ENCODE results near the gene SLC12A5.

Gene SLC12A5

DNA sequence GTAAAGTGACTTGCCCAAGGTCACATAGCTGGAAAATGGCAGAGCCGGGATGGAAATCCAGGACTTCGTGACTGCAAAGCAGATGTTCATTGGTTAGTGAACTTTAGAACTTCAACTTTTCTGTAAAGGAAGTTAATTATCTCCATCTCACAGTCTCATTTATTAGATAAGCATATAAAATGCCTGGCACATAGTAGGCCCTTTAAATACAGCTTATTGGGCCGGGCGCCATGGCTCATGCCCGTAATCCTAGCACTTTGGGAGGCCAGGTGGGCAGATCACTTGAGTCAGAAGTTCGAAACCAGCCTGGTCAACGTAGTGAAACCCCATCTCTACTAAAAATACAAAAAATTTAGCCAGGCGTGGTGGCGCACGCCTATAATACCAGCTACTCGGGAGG is 22.1 kb upstream of the SLC12A5 start:
- no peak for DNase-seq

DNA sequence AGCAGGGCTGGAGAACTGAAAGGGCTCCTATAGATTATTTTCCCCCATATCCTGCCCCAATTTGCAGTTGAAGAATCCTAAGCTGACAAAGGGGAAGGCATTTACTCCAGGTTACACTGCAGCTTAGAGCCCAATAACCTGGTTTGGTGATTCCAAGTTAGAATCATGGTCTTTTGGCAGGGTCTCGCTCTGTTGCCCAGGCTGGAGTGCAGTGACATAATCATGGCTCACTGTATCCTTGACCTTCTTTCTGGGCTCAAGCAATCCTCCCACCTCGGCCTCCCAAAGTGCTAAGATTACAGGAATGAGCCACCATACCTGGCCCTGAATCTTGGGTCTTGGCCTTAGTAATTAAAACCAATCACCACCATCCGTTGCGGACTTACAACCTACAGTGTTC is 21.3 kb upstream of the SLC12A5 start:
- DNase-seq: no peak

GRCh38 chr20:46009816-46010215 is 19.2 kb upstream of the SLC12A5 start:
- no peak for DNase-seq

DNA sequence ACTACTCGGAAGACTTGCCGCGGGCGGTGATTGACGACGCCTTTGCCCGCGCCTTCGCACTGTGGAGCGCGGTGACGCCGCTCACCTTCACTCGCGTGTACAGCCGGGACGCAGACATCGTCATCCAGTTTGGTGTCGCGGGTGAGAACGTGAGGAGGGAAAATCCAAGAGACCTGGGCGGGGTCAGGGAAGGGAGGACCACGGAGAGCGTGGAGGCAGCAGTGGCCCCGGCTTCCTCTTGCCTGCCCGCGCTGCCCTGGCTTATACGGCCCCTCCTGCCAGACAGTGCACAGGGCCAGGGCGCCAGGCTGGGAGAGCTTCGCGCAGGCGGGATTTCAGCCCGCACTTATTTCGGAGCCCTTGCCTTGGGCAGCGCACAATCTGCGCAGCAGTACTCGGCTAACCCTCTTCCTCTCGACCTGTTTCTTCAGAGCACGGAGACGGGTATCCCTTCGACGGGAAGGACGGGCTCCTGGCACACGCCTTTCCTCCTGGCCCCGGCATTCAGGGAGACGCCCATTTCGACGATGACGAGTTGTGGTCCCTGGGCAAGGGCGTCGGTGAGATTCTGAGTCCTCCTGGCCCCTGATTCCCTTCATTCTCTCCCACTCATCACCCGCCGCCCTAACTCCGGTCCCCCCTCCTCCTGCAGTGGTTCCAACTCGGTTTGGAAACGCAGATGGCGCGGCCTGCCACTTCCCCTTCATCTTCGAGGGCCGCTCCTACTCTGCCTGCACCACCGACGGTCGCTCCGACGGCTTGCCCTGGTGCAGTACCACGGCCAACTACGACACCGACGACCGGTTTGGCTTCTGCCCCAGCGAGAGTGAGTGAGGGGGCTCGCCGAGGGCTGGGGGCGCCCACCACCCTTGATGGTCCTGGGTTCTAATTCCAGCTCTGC is 18.3 kb upstream of the SLC12A5 start:
- no peak for DNase-seq

DNA sequence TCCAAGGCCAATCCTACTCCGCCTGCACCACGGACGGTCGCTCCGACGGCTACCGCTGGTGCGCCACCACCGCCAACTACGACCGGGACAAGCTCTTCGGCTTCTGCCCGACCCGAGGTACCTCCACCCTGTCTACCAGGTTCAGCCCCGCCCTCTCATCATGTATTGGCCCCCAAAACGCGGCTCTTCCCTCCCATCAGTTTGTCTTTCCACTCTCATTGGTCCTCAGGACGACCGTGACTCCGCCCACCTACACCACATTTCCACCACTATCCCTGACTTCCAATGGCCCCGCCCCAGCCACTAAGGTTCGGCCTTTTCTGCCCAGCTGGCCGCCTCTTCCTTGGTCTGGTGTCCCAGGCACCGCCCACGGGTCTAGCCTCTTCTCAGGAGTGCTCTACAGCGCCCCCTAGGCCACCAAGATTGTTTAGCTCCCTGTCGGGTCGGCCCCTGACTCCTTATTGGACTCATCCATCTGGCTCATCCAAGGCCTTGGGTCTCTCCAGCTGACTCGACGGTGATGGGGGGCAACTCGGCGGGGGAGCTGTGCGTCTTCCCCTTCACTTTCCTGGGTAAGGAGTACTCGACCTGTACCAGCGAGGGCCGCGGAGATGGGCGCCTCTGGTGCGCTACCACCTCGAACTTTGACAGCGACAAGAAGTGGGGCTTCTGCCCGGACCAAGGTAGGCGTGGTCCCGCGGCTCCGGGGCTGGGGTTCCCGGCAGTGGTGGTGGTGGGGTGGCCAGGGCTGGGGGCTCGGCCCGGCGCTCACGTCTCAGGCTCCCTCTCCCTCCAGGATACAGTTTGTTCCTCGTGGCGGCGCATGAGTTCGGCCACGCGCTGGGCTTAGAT is 17.2 kb upstream of the SLC12A5 start:
- no peak for DNase-seq

DNA sequence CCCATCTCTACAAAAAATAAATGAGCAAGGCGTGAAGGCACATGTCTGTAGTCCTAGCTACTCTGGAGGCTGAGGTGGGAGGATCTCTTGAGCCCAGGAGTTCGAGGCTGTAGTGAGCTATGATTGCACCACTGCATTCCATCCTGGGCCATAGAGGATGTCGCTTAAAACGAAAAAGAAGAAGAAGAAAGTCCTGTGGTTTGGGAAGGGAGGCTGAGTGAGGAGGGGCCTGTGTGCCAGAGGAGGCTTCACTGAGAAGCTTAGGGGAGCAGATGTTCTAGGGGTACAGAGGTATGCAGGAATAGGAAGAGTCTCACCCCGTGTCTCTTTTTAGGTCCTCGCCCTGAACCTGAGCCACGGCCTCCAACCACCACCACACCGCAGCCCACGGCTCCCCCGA is 16.1 kb upstream of the SLC12A5 start:
- no peak for DNase-seq

DNA sequence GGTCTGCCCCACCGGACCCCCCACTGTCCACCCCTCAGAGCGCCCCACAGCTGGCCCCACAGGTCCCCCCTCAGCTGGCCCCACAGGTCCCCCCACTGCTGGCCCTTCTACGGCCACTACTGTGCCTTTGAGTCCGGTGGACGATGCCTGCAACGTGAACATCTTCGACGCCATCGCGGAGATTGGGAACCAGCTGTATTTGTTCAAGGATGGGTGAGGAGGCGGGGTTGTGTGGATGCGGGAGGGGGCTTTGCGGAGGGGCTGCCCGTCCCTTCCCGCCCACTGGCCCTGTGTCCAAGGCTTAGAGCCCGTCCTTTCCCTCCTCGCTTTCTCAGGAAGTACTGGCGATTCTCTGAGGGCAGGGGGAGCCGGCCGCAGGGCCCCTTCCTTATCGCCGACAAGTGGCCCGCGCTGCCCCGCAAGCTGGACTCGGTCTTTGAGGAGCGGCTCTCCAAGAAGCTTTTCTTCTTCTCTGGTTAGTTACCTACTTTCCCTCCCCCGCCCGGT is 15.6 kb upstream of the SLC12A5 start:
- no peak for DNase-seq

DNA sequence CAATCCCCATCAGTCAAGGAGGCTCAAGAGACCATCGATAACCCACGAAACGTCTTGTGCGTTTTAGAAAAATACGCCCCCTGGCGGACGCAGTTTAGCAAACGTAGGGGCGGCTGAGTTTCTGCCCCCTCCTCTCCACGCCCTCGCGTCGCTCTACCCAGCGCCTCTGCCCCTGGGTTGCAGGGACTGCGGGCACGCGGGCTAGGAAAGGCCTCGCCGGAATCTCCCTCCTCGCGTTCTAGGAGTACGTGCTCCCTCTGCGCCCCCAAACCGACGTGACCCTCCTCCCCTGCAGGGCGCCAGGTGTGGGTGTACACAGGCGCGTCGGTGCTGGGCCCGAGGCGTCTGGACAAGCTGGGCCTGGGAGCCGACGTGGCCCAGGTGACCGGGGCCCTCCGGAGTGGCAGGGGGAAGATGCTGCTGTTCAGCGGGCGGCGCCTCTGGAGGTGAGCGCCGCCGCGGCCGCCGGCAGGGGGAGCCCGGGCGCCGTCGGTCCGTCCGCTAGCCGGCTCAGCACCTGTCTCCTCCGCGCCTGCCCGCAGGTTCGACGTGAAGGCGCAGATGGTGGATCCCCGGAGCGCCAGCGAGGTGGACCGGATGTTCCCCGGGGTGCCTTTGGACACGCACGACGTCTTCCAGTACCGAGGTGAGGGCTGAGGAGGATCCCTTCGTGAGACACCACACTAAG is 15.0 kb upstream of the SLC12A5 start:
- peak; percentile 40 for DNase-seq

DNA sequence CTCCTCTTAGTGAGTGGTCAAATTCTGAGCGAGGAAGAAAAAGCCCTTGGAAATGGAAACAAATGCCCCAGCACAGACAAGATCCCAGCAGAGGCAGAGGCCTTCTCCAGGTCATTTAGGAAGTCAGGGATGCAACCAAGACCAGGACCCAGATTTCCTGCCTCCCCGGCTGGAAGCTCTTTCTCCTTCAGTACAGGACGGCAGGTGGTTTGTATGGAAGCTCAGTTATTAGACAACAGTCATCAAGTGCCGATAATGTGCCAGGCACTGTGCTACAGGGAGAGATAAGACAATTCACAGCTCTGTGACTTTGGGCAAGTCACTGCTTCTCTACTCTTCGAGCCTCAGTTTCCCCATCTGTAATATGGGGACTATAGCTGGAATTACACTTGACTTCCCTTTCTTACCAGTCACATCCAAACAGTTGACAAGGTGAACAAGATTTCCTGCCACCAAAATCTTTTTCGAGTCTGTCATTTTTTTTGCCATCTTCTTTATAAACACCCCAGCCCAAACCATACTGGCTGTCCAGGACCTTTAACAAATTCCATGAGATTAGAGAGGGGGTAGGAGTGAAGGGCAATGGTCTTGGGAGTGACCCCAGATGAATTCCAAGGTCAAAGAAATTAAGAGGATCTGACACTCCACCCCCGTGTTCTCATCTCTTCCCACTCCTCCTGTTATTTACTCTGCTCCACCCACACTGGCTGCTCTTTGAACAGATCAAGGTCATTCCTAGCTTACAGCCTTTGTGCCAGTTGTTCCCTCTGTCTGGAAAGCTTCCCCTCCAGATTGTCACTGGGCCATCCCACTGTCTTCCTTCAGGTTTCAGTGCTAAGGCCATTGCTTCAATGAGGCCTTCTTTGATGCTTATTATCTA is 14.3 kb upstream of the SLC12A5 start:
- DNase-seq: no peak

DNA sequence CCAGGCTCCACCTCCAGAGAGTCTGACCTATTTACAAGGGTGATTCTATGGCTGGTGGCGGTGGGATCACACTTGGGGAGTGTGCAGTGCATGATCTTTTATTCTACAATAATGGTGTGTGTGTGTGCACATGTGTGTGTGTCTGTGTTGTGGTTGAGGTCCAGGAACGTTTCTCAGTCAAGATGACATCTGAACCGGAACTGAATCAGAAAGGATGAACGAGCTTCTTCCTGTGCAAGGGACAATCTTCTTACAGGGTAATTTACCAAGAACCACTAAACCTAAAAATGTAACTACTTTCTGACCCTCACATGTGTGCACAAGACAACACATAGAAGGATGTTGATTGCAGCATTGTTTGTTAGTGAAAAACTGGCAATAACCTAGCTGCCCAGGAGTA is 11.7 kb upstream of the SLC12A5 start:
- no peak for DNase-seq

GRCh38 chr20:46018112-46018511 is 10.9 kb upstream of the SLC12A5 start:
- no peak for DNase-seq

GRCh38 chr20:46018611-46019010 is 10.4 kb upstream of the SLC12A5 start:
- no peak for DNase-seq

DNA sequence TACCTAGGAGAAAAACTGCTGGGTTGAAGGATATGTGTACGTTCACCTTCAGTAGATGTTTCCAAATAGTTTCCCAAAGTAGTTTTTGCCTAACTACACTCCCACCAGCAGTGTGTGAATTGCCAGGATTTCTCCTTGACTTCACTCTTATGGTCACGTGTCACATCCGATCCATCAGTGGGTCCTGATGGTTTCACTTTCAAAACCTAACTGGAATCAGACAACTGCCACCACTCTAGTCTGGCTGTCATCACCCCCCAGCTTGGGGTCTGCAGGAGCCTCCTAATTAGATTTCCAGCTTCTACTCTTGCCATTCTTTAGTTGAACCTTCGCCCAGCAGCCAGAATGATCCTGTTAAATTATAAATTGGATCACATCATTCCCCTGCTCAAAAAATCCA is 8.5 kb upstream of the SLC12A5 start:
- DNase-seq: no peak

GRCh38 chr20:46021361-46022359 is 7.4 kb upstream of the SLC12A5 start:
- peak; percentile 70 for DNase-seq

GRCh38 chr20:46022411-46023147 is 6.4 kb upstream of the SLC12A5 start:
- peak; percentile 24 for DNase-seq

DNA sequence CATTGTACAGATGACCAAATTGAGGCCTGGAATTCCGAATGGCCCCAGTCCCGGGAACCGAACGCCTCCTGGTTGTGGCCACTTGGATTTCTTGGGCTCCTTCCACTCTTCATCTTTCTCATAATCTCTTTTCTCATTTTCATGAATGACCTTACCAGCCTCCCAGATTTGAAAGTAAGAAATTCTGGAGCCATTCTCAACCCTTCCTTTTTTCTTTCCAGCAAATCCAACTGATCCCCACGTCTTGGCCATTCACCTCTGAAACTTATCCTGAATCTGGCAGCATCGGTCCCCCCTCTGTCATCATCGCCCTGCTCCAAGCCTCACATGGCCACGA is 5.9 kb upstream of the SLC12A5 start:
- DNase-seq: no peak

GRCh38 chr20:46023999-46024398 is 5.0 kb upstream of the SLC12A5 start:
- no peak for DNase-seq

DNA sequence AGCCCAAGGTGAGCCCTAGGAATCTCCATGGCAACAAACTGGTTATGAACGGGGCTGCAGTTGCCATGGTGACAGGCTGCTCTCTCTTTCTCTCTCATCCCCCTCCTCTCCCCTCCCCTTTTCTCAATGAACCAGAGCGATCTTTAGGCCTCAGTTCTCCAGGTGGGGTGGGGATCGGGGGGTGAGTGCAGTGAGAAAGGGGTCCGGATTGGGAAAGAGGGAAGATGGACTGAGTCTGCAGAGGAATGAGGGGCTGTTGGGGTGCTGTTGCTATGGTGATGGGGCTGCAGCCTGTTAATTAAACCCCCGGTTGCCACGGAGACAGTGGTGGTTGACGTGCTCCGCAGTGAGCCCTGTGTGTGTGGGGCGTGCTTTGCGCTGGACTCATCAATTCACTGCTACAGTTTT is 3.6 kb upstream of the SLC12A5 start:
- DNase-seq: no peak

DNA sequence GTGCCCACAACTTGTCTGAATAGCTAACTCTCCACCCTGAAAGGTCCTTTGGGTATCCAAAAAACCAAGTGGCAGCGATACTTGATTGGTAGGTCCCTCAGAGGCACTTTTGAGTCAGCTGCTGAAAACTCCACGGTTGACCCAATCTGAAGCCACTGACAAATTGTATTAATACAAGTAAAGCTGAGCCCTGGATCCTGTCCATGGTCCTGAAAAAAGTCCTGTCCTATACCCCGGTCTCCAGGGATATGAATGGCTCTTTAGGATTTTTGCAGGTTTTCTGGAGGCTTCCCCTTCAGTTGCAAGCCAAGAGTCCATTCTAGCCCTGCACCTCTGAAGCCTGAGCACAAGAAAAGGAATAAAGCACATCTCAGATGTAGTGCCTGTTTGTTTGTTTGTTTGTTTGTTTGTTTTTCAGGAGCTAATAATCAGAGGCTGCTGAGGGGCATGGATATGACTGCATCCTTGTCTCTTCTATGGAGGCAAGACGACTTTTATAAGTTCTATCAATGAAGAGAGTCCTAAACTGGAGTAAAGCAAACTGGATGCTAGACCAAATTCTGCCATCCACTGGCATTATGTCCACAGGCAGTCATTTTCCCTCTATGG is 1.7 kb upstream of the SLC12A5 start:
- no peak for DNase-seq

DNA sequence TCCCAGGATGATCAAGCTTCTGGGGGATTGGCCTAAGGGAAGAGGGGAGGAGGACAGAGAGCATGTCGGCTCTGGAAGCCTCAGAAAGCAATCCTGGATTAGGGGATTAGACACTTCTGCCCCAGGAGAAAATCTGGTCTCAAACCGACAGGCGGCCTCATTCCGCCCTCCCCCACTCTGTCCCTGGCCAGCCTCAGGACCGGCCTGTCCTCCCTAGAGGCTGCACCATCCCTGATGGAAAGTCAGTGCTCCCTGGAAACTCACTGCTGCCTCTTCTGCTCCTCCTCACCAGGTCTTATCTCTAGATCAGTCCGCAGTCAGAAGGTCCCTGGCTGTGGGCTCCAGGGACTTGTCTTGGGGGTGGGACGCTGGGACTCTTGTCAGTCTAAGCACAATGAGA is 905 bp upstream of the SLC12A5 start:
- DNase-seq: no peak
